A549 (cell line): ENCODE results near the gene CCDC63. TPM values are rescaled to one million over a fixed set of nuclear protein-coding genes. Genes with fewer than 3 reads are reported as not detected.

Source experiments
- ATAC-seq, 2 experiments: fragments of 200-7000 bp in 1 of 2; fragments of >200 bp in 1 of 2; cut with Nextera tagmentation in 1 of 2; cut with Tn5 transposase in 1 of 2; 3 replicates each; pipeline versions ENCODE4 v1.8.0 to v1.9.1; 2018 to 2020; ENCODE audit warnings: mild to moderate bottlenecking in 1 of 2, moderate library complexity in 1 of 2
- CTCF ChIA-PET: fragments of 300-600 bp; sonication (Branson Sonifier 250); formaldehyde crosslinking; extraction: SDS; loops from one replicate; lab custom pipeline; 2021; ENCODE audit warnings: antibody characterized with exemption, inconsistent platforms; lab: Yijun Ruan, JAX
- POLR2A ChIA-PET: fragments of 350-600 bp; formaldehyde crosslinking; extraction: SDS; loops from one replicate; lab custom pipeline; 2021; ENCODE audit warnings: antibody characterized with exemption, inconsistent platforms; lab: Yijun Ruan, JAX
- DNase-seq, 2 experiments: peaks; one replicate each; pipeline versions ENCODE4 v3.0.0 to v3.0.0-alpha.2; 2011 to 2016; ENCODE audit warnings: low read depth in 1 of 2, low spot score in 1 of 2
- FAIRE-seq: peaks from 2 replicates; lab custom pipeline; 2011; peaks lifted over from hg19 to GRCh38; lab: Jason Lieb, UNC
- H3K27ac ChIP-seq, 2 experiments: fragments of >200 bp; sonication (Bioruptor Twin); formaldehyde crosslinking; 3 replicates each; pipeline ENCODE4 v1.5.1; 2016 to 2017
- H3K4me1 ChIP-seq: fragments of >200 bp; sonication (Bioruptor Twin); formaldehyde crosslinking; 3 replicates; pipeline ENCODE4 v1.6.1; 2016
- H3K4me2 ChIP-seq: fragments of >200 bp; sonication (Bioruptor Twin); formaldehyde crosslinking; 3 replicates; pipeline ENCODE4 v1.6.1; 2016
- H3K4me3 ChIP-seq: fragments of >200 bp; sonication (Bioruptor Twin); formaldehyde crosslinking; 3 replicates; pipeline ENCODE4 v1.5.1; 2016
- H3K9me3 ChIP-seq: fragments of >200 bp; sonication (Bioruptor Twin); formaldehyde crosslinking; 3 replicates; pipeline ENCODE4 v1.6.1; 2016
- BHLHE40 ChIP-seq: IDR thresholded peaks from 2 replicates; pipeline ENCODE4 v1.6.1; 2012; ENCODE audit warnings: low read depth, low read length, inconsistent platforms
- CHD2 ChIP-seq: fragments of 150-350 bp; IDR thresholded peaks from 2 replicates; pipeline ENCODE4 v1.6.1; 2014; ENCODE audit warnings: low read length; ENCODE audit not compliant: partially characterized antibody
- CHD4 ChIP-seq: fragments of 200-600 bp; sonication (generic); IDR thresholded peaks from 2 replicates; pipeline ENCODE4 v1.6.1; 2016; ENCODE audit warnings: antibody characterized with exemption, mild to moderate bottlenecking, borderline replicate concordance
- EP300 ChIP-seq, 2 experiments: fragments of >200 bp; sonication (Bioruptor Twin); formaldehyde crosslinking; IDR thresholded peaks; 2 replicates in 1 of 2; 3 replicates in 1 of 2; pipeline ENCODE4 v1.6.1; 2016 to 2017
- FOSL2 ChIP-seq, 2 experiments: fragments of 450-650 bp in 1 of 2; fragments of >200 bp in 1 of 2; sonication (Bioruptor Twin) in 1 of 2; formaldehyde crosslinking; IDR thresholded peaks; 2 replicates each; pipeline versions ENCODE4 v1.5.0 to v1.6.1; 2016 to 2020; ENCODE audit warnings: mild to moderate bottlenecking in 1 of 2, moderate library complexity in 1 of 2
- HDAC2 ChIP-seq: fragments of 200-600 bp; sonication (generic); IDR thresholded peaks from 2 replicates; pipeline ENCODE4 v1.6.1; 2016
- JUN ChIP-seq, 2 experiments: fragments of >200 bp; sonication (Bioruptor Twin); formaldehyde crosslinking; IDR thresholded peaks; 2 replicates in 1 of 2; 3 replicates in 1 of 2; pipeline ENCODE4 v1.6.1; 2016 to 2017
- MYC ChIP-seq: IDR thresholded peaks from 2 replicates; pipeline ENCODE4 v1.6.1; 2012; ENCODE audit warnings: mild to moderate bottlenecking, inconsistent platforms, low read length, improper control_type of control experiment, borderline replicate concordance
- NPAS2 ChIP-seq: fragments of 250-450 bp; sonication (Bioruptor Pico); IDR thresholded peaks from 2 replicates; pipeline ENCODE4 v1.8.0; 2022; ENCODE audit warnings: mild to moderate bottlenecking, moderate library complexity, borderline replicate concordance
- POLR2AphosphoS2 ChIP-seq: conservative IDR thresholded peaks from 2 replicates; pipeline ENCODE4 v1.6.1; 2012; ENCODE audit warnings: low read length, improper control_type of control experiment, inconsistent platforms
- RARB ChIP-seq: fragments of 250-450 bp; sonication (Bioruptor Pico); IDR thresholded peaks from 2 replicates; pipeline ENCODE4 v1.8.0; 2021; ENCODE audit warnings: mild to moderate bottlenecking, moderate library complexity
- RNF2 ChIP-seq: fragments of 200-600 bp; sonication (generic); IDR thresholded peaks from 2 replicates; pipeline ENCODE4 v1.6.1; 2016; ENCODE audit warnings: low read depth, mild to moderate bottlenecking, antibody characterized with exemption, moderate library complexity, borderline replicate concordance
- SREBF2 ChIP-seq: fragments of 450-650 bp; IDR thresholded peaks from 2 replicates; pipeline ENCODE4 v1.6.1; 2014; ENCODE audit warnings: mild to moderate bottlenecking, moderate library complexity
- TP53 ChIP-seq: fragments of 250-450 bp; sonication (Bioruptor Pico); IDR thresholded peaks from 2 replicates; pipeline ENCODE4 v1.5.0; 2021; ENCODE audit warnings: mild to moderate bottlenecking, moderate library complexity
- ZSCAN20 ChIP-seq: fragments of 250-450 bp; sonication (Bioruptor Pico); IDR thresholded peaks from 2 replicates; pipeline ENCODE4 v1.8.0; 2022; ENCODE audit warnings: mild to moderate bottlenecking, moderate library complexity
- WGBS: methylation state at CpG from one replicate; pipeline ENCODE4 v1.1.6; 2017; ENCODE audit errors: missing lambda C conversion rate; 5-methylcytosine and 5-hydroxymethylcytosine counted together
- polyA plus RNA-seq, 4 experiments: library from polyadenylated mRNA; depleted of rRNA in 3 of 4; stranded (reverse); fragments of >200 nt; fragmentation: RNase III in 1 of 4; extraction: RNeasy Plus Mini Kit Qiagen cat#74134 plus additional on column Dnase treatment in 1 of 4; gene quantifications; 2 replicates in 3 of 4; 3 replicates in 1 of 4; pipeline ENCODE4 v1.2.3, GENCODE V29; 2011 to 2017
- TF ChIP-seq, protein P1 (sequence below): fragments of >200 bp; sonication (Bioruptor Twin); formaldehyde crosslinking; IDR thresholded peaks from 2 replicates; pipeline ENCODE4 v1.6.1; 2016
- TF ChIP-seq, protein P2 (sequence below): fragments of 200-600 bp; sonication (generic); IDR thresholded peaks from 2 replicates; pipeline ENCODE4 v1.6.1; 2016; ENCODE audit warnings: antibody characterized with exemption, mild to moderate bottlenecking, moderate library complexity
- TF ChIP-seq, protein P3 (sequence below): fragments of >200 bp; sonication (Bioruptor Twin); formaldehyde crosslinking; IDR thresholded peaks from 3 replicates; pipeline ENCODE4 v1.5.1; 2016
- TF ChIP-seq, protein P4 (sequence below): IDR thresholded peaks from 2 replicates; pipeline ENCODE4 v1.6.1; 2012
- TF ChIP-seq, protein P5 (sequence below): fragments of 150-350 bp; IDR thresholded peaks from 2 replicates; pipeline ENCODE4 v1.6.1; 2014; ENCODE audit warnings: low read depth, mild to moderate bottlenecking, low read length

The CCDC63 gene
- polyA plus RNA-seq, 2 of the 4 experiments (the other 2 are of a cell fraction), result 0.04 TPM; not detected in 1

GRCh38 chr12:110829308-110829707 lies 17.5 kb upstream of the CCDC63 start:
- H3K4me3 ChIP-seq, result no peak overlapping the region
- no peaks in the 10 kb centered on the region for H3K4me1 ChIP-seq
- FAIRE-seq, result no peak
- POLR2A ChIA-PET, result interaction anchor here (0.7 kb wide), 1 partner anchor 216 kb away, joined by 5 read pairs; the partner anchor contains the start of gene TCTN1
- TF ChIP-seq, protein P1, sequence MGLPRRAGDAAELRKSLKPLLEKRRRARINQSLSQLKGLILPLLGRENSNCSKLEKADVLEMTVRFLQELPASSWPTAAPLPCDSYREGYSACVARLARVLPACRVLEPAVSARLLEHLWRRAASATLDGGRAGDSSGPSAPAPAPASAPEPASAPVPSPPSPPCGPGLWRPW, result no peak
- TF ChIP-seq SREBF2 (no peak), HDAC2 (no peak), NPAS2 (CRISPR knock-in tag) (no peak), BHLHE40 (no peak), CHD2 (no peak), RNF2 (no peak), EP300 (IDR thresholded peaks at IDR 0.05) (no peak)
- TF ChIP-seq, protein P2, sequence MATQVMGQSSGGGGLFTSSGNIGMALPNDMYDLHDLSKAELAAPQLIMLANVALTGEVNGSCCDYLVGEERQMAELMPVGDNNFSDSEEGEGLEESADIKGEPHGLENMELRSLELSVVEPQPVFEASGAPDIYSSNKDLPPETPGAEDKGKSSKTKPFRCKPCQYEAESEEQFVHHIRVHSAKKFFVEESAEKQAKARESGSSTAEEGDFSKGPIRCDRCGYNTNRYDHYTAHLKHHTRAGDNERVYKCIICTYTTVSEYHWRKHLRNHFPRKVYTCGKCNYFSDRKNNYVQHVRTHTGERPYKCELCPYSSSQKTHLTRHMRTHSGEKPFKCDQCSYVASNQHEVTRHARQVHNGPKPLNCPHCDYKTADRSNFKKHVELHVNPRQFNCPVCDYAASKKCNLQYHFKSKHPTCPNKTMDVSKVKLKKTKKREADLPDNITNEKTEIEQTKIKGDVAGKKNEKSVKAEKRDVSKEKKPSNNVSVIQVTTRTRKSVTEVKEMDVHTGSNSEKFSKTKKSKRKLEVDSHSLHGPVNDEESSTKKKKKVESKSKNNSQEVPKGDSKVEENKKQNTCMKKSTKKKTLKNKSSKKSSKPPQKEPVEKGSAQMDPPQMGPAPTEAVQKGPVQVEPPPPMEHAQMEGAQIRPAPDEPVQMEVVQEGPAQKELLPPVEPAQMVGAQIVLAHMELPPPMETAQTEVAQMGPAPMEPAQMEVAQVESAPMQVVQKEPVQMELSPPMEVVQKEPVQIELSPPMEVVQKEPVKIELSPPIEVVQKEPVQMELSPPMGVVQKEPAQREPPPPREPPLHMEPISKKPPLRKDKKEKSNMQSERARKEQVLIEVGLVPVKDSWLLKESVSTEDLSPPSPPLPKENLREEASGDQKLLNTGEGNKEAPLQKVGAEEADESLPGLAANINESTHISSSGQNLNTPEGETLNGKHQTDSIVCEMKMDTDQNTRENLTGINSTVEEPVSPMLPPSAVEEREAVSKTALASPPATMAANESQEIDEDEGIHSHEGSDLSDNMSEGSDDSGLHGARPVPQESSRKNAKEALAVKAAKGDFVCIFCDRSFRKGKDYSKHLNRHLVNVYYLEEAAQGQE, result no peak
- no peak overlapping the region for H3K4me2 ChIP-seq
- no peak for ATAC-seq
- H3K27ac ChIP-seq, result no peak overlapping the region
- no peaks in the 10 kb centered on the region for H3K9me3 ChIP-seq
- DNase-seq, result no peak
- 69% methylated on average over 10 of the region's 10 CpGs for WGBS
- CTCF ChIA-PET, result interaction anchor here (1.0 to 5.9 kb wide), 6 partner anchors 18 to 125 kb away, joined by 3 to 34 read pairs (median 4); partner anchors contain the start of gene CCDC63

DNA sequence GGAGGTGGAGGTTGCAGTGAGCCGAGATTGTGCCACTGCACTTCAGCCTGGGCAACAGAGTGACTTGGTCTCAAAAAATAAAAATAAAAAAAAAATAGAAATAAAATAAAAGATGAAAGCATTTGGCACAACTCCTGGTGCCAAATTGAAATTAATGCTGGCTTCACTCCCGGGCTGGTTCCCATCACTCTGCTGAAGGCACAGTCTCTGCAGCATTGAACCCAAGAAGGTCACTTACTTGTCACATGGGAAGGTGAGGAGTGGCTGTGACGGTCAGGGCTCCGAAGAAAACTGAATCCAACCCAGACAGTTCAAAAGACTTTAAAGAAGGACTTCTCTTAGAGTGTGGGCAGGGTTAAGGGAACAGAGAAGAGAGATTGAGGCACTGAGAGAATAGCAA lies 10.5 kb upstream of the CCDC63 start:
- H3K4me1 ChIP-seq, result no peaks in the 10 kb centered on the region
- 68% methylated on average over 4 of the region's 4 CpGs for WGBS
- no peak for DNase-seq
- no peak overlapping the region for H3K27ac ChIP-seq
- CTCF ChIA-PET, result no interaction called here
- TF ChIP-seq, protein P1, result no peak
- no peak for TF ChIP-seq CHD4
- TF ChIP-seq ZSCAN20, result no peak
- TF ChIP-seq, protein P3, sequence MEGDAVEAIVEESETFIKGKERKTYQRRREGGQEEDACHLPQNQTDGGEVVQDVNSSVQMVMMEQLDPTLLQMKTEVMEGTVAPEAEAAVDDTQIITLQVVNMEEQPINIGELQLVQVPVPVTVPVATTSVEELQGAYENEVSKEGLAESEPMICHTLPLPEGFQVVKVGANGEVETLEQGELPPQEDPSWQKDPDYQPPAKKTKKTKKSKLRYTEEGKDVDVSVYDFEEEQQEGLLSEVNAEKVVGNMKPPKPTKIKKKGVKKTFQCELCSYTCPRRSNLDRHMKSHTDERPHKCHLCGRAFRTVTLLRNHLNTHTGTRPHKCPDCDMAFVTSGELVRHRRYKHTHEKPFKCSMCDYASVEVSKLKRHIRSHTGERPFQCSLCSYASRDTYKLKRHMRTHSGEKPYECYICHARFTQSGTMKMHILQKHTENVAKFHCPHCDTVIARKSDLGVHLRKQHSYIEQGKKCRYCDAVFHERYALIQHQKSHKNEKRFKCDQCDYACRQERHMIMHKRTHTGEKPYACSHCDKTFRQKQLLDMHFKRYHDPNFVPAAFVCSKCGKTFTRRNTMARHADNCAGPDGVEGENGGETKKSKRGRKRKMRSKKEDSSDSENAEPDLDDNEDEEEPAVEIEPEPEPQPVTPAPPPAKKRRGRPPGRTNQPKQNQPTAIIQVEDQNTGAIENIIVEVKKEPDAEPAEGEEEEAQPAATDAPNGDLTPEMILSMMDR, result no peak
- TF ChIP-seq TP53 (CRISPR knock-in tag), result no peak
- no peak for TF ChIP-seq RARB (CRISPR knock-in tag)
- no peak for TF ChIP-seq MYC
- no peak for TF ChIP-seq FOSL2 (IDR thresholded peaks at IDR 0.05)
- TF ChIP-seq FOSL2 (CRISPR knock-in tag; IDR thresholded peaks at IDR 0.05), result no peak
- TF ChIP-seq JUN (IDR thresholded peaks at IDR 0.05), result no peak
- no peak for TF ChIP-seq SREBF2
- H3K4me2 ChIP-seq, result no peak overlapping the region
- no peak overlapping the region for H3K4me3 ChIP-seq
- H3K9me3 ChIP-seq, result no peaks in the 10 kb centered on the region
- no peak for ATAC-seq
- POLR2A ChIA-PET, result no interaction called here
- FAIRE-seq, result no peak

- Histone ChIP-seq H3K4me2 (no peak overlapping the region), H3K9me3 (no peaks in the 10 kb centered on the region), H3K27ac (no peak overlapping the region), H3K4me1 (no peaks in the 10 kb centered on the region), H3K4me3 (no peak overlapping the region)
- WGBS, result 45% methylated on average over 6 of the region's 6 CpGs
- ChIA-PET POLR2A (no interaction called here), CTCF (interaction anchor here (1.4 kb wide), 1 partner anchor 15 kb away, joined by 5 read pairs; no protein-coding TSS in a partner anchor)
- TF ChIP-seq, protein P4, sequence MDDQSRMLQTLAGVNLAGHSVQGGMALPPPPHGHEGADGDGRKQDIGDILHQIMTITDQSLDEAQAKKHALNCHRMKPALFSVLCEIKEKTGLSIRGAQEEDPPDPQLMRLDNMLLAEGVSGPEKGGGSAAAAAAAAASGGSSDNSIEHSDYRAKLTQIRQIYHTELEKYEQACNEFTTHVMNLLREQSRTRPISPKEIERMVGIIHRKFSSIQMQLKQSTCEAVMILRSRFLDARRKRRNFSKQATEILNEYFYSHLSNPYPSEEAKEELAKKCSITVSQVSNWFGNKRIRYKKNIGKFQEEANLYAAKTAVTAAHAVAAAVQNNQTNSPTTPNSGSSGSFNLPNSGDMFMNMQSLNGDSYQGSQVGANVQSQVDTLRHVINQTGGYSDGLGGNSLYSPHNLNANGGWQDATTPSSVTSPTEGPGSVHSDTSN, result no peak
- TF ChIP-seq, protein P5, sequence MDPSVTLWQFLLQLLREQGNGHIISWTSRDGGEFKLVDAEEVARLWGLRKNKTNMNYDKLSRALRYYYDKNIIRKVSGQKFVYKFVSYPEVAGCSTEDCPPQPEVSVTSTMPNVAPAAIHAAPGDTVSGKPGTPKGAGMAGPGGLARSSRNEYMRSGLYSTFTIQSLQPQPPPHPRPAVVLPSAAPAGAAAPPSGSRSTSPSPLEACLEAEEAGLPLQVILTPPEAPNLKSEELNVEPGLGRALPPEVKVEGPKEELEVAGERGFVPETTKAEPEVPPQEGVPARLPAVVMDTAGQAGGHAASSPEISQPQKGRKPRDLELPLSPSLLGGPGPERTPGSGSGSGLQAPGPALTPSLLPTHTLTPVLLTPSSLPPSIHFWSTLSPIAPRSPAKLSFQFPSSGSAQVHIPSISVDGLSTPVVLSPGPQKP, result no peak
- TF ChIP-seq POLR2AphosphoS2 (no peak), ZSCAN20 (no peak)
- FAIRE-seq, result no peak
- ATAC-seq, result no peak
- DNase-seq, result no peak
These were observed 5.8 kb upstream of the CCDC63 start for GRCh38 chr12:110841007-110841406.
